ENCODE results near the gene MAP3K13. TPM values are rescaled to one million over a fixed set of nuclear protein-coding genes. Genes with fewer than 3 reads are reported as not detected.
"Not testable (repeated sequence)": the region's sequence is repeated elsewhere in the genome, so short reads cannot be mapped to it uniquely, and the experiment has no call there.

MAP3K13 gene
- total RNA-seq, 1 donor = 16.3 TPM

- DNase-seq (ENCODE audit: insufficient read length, low spot score, missing footprints) = no peak
- no peaks in the 10 kb centered on the region for H3K9me3 ChIP-seq (ENCODE audit: low read depth, low read length)
- no peak overlapping the region for H3K4me3 ChIP-seq (ENCODE audit: insufficient read depth, low read length)
- H2AFZ ChIP-seq (ENCODE audit: low read length) = no peak overlapping the region
- no peaks in the 10 kb centered on the region for H4K20me1 ChIP-seq (ENCODE audit: insufficient read depth, low read length)
- no peaks in the 10 kb centered on the region for H3K79me2 ChIP-seq (ENCODE audit: insufficient read depth, low read length)
- H3K4me2 ChIP-seq (ENCODE audit: insufficient read depth, low read length) = no peak overlapping the region
- TF ChIP-seq CTCF (IDR thresholded peaks at IDR 0.05; ENCODE audit: extremely low read depth, low read depth, low read length) = no peak
- H3K27me3 ChIP-seq (ENCODE audit: insufficient read depth, low read length) = no peaks in the 10 kb centered on the region
- no peaks in the 10 kb centered on the region for H3K36me3 ChIP-seq (ENCODE audit: insufficient read depth, low read length)
- no peaks in the 10 kb centered on the region for H3K4me1 ChIP-seq (ENCODE audit: insufficient read depth, low read length)
- no peak overlapping the region for H3K27ac ChIP-seq (ENCODE audit: low read depth, low read length)
These were observed 85.2 kb downstream of the MAP3K13 start for GRCh38 chr3:185448107-185448506.

- not testable (repeated sequence) for H3K27me3 ChIP-seq (ENCODE audit: insufficient read depth, low read length); H3K27ac ChIP-seq (ENCODE audit: low read depth, low read length)
These were observed 88.5 kb downstream of the MAP3K13 start for GRCh38 chr3:185451432-185451831.

DNA sequence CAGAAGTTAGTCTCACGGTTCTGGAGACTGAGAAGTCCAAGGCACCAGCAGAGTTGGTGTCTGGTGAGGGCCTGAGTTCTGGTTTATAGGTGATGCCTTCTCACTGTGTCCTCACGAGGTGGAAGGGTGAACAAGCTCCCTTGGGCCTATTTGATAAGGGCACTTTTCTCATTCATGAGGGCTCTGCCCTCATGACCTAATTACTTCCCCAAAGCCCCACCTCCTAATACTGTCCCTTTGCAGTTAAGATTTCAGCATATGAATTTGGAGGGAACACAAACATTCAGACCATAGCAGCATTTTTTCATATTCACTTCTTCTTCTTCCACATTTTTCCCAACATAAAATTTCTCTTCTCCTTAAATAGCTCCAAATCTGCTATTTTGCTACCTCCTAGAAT lies 94.4 kb downstream of the MAP3K13 start:
- H3K27ac ChIP-seq (ENCODE audit: low read depth, low read length) = no peak overlapping the region

More at GRCh38 chr3:185451432-185451831, 88.5 kb downstream of the MAP3K13 start:
- not testable (repeated sequence) for DNase-seq (ENCODE audit: insufficient read length, low spot score, missing footprints); H2AFZ ChIP-seq (ENCODE audit: low read length); H3K4me3 ChIP-seq (ENCODE audit: insufficient read depth, low read length); H3K36me3 ChIP-seq (ENCODE audit: insufficient read depth, low read length); H3K79me2 ChIP-seq (ENCODE audit: insufficient read depth, low read length); H3K4me1 ChIP-seq (ENCODE audit: insufficient read depth, low read length); H3K9me3 ChIP-seq (ENCODE audit: low read depth, low read length); H3K4me2 ChIP-seq (ENCODE audit: insufficient read depth, low read length); H4K20me1 ChIP-seq (ENCODE audit: insufficient read depth, low read length)

GRCh38 chr3:185460309-185460708 lies 97.4 kb downstream of the MAP3K13 start:
- H3K9me3 ChIP-seq (ENCODE audit: low read depth, low read length) = no peaks in the 10 kb centered on the region
- H4K20me1 ChIP-seq (ENCODE audit: insufficient read depth, low read length) = no peaks in the 10 kb centered on the region
- H3K36me3 ChIP-seq (ENCODE audit: insufficient read depth, low read length) = no peaks in the 10 kb centered on the region
- no peak for TF ChIP-seq CTCF (IDR thresholded peaks at IDR 0.05; ENCODE audit: extremely low read depth, low read depth, low read length)
- no peak for DNase-seq (ENCODE audit: insufficient read length, low spot score, missing footprints)
- no peaks in the 10 kb centered on the region for H3K27me3 ChIP-seq (ENCODE audit: insufficient read depth, low read length)
- no peak overlapping the region for H3K4me2 ChIP-seq (ENCODE audit: insufficient read depth, low read length)
- no peak overlapping the region for H2AFZ ChIP-seq (ENCODE audit: low read length)
- H3K79me2 ChIP-seq (ENCODE audit: insufficient read depth, low read length) = no peaks in the 10 kb centered on the region
- H3K4me1 ChIP-seq (ENCODE audit: insufficient read depth, low read length) = no peaks in the 10 kb centered on the region
- H3K27ac ChIP-seq (ENCODE audit: low read depth, low read length) = no peak overlapping the region
- H3K4me3 ChIP-seq (ENCODE audit: insufficient read depth, low read length) = no peak overlapping the region

More for the DNA sequence above, 94.4 kb downstream of the MAP3K13 start:
- H3K4me2 ChIP-seq (ENCODE audit: insufficient read depth, low read length) = no peak overlapping the region
- no peaks in the 10 kb centered on the region for H4K20me1 ChIP-seq (ENCODE audit: insufficient read depth, low read length)
- H3K4me3 ChIP-seq (ENCODE audit: insufficient read depth, low read length) = no peak overlapping the region
- H3K36me3 ChIP-seq (ENCODE audit: insufficient read depth, low read length) = no peaks in the 10 kb centered on the region
- no peak overlapping the region for H2AFZ ChIP-seq (ENCODE audit: low read length)
- no peaks in the 10 kb centered on the region for H3K4me1 ChIP-seq (ENCODE audit: insufficient read depth, low read length)
- no peak for DNase-seq (ENCODE audit: insufficient read length, low spot score, missing footprints)
- TF ChIP-seq CTCF (IDR thresholded peaks at IDR 0.05; ENCODE audit: extremely low read depth, low read depth, low read length) = no peak
- H3K9me3 ChIP-seq (ENCODE audit: low read depth, low read length) = no peaks in the 10 kb centered on the region
- H3K79me2 ChIP-seq (ENCODE audit: insufficient read depth, low read length) = no peaks in the 10 kb centered on the region
- H3K27me3 ChIP-seq (ENCODE audit: insufficient read depth, low read length) = no peaks in the 10 kb centered on the region

Measured in osteoblast (primary cell).